Measurements from ENCODE around the gene ALG6. TPM values are rescaled to one million over a fixed set of nuclear protein-coding genes. Genes with fewer than 3 reads are reported as not detected.

ALG6 gene
- total RNA-seq, 1 experiment from 2014 or later: 5.4 TPM

- H3K9me3 Mint-ChIP-seq (ENCODE audit: unreplicated experiment): no peaks in the 10 kb centered on the region
- POLR2A ChIA-PET: no interaction called here
- H3K27ac Mint-ChIP-seq (ENCODE audit: low read depth, unreplicated experiment): no peak overlapping the region
- intact Hi-C loops (cut with micrococcal nuclease): loop anchor here (10.0 kb wide), 1 partner anchor 604 kb away; no protein-coding TSS in a partner anchor
- BruUV-seq (replicated peaks): no TSS peak
- no peaks in the 10 kb centered on the region for H3K4me1 Mint-ChIP-seq (ENCODE audit: insufficient read depth, unreplicated experiment)
- no peaks in the 10 kb centered on the region for H3K36me3 Mint-ChIP-seq (ENCODE audit: insufficient read depth, unreplicated experiment)
- DNase-seq (ENCODE audit: unreplicated experiment): no peak
- CTCF ChIA-PET: interaction anchor here (0.6 to 0.7 kb wide), 2 partner anchors 122 to 594 kb away, joined by 3 read pairs; no protein-coding TSS in a partner anchor
- no peak overlapping the region for H3K4me3 Mint-ChIP-seq (ENCODE audit: unreplicated experiment)
- H3K27me3 Mint-ChIP-seq (ENCODE audit: insufficient read depth, unreplicated experiment): no peaks in the 10 kb centered on the region
- no peak for TF ChIP-seq CTCF (IDR thresholded peaks at IDR 0.05; ENCODE audit: unreplicated experiment)
Observed at GRCh38 chr1:63448731-63449246, 81.4 kb downstream of the ALG6 start.

- Mint-ChIP-seq H3K27me3 (ENCODE audit: insufficient read depth, unreplicated experiment) (no peaks in the 10 kb centered on the region), H3K4me3 (ENCODE audit: unreplicated experiment) (no peak overlapping the region), H3K36me3 (ENCODE audit: insufficient read depth, unreplicated experiment) (no peaks in the 10 kb centered on the region), H3K9me3 (ENCODE audit: unreplicated experiment) (no peaks in the 10 kb centered on the region), H3K4me1 (ENCODE audit: insufficient read depth, unreplicated experiment) (no peaks in the 10 kb centered on the region), H3K27ac (ENCODE audit: low read depth, unreplicated experiment) (no peak overlapping the region)
- ChIA-PET CTCF (interaction anchor here (0.7 to 1.0 kb wide), 2 partner anchors 87 to 130 kb away, joined by 3 read pairs; no protein-coding TSS in a partner anchor), POLR2A (interaction anchor here (1.0 kb wide), 1 partner anchor 82 kb away, joined by 5 read pairs; no protein-coding TSS in a partner anchor)
- TF ChIP-seq CTCF (IDR thresholded peaks at IDR 0.05; ENCODE audit: unreplicated experiment): no peak
- no peak for DNase-seq (ENCODE audit: unreplicated experiment)
- intact Hi-C loops (cut with micrococcal nuclease): no loop called here
- no TSS peak for BruUV-seq (replicated peaks)
Observed at GRCh38 chr1:63450416-63450815, 83.0 kb downstream of the ALG6 start.

- no peaks in the 10 kb centered on the region for H3K36me3 Mint-ChIP-seq (ENCODE audit: insufficient read depth, unreplicated experiment)
- H3K27ac Mint-ChIP-seq (ENCODE audit: low read depth, unreplicated experiment): no peak overlapping the region
- no peak overlapping the region for H3K4me3 Mint-ChIP-seq (ENCODE audit: unreplicated experiment)
- H3K27me3 Mint-ChIP-seq (ENCODE audit: insufficient read depth, unreplicated experiment): no peaks in the 10 kb centered on the region
- intact Hi-C loops (cut with micrococcal nuclease): no loop called here
- no peaks in the 10 kb centered on the region for H3K9me3 Mint-ChIP-seq (ENCODE audit: unreplicated experiment)
- ChIA-PET CTCF (interaction anchor here (0.6 to 1.3 kb wide), 2 partner anchors 9 to 793 kb away, joined by 3 read pairs; no protein-coding TSS in a partner anchor), POLR2A (interaction anchor here (0.5 kb wide), 1 partner anchor 113 kb away, joined by 3 read pairs; no protein-coding TSS in a partner anchor)
- no peaks in the 10 kb centered on the region for H3K4me1 Mint-ChIP-seq (ENCODE audit: insufficient read depth, unreplicated experiment)
- no peak for DNase-seq (ENCODE audit: unreplicated experiment)
- BruUV-seq (replicated peaks): no TSS peak
- TF ChIP-seq CTCF (IDR thresholded peaks at IDR 0.05; ENCODE audit: unreplicated experiment): no peak
Observed at GRCh38 chr1:63453232-63453631, 85.8 kb downstream of the ALG6 start.

GRCh38 chr1:63454269-63454668, 86.8 kb downstream of the ALG6 start:
- BruUV-seq (replicated peaks): no TSS peak
- CTCF ChIA-PET: no interaction called here
- POLR2A ChIA-PET: interaction anchor here (1.1 to 1.4 kb wide), 2 partner anchors 83 to 444 kb away, joined by 3 to 4 read pairs; no protein-coding TSS in a partner anchor

More at GRCh38 chr1:63454269-63454668, 86.8 kb downstream of the ALG6 start:
- no peaks in the 10 kb centered on the region for H3K36me3 Mint-ChIP-seq (ENCODE audit: insufficient read depth, unreplicated experiment)
- peak; percentile 14 for TF ChIP-seq CTCF (IDR thresholded peaks at IDR 0.05; ENCODE audit: unreplicated experiment)
- no peak for DNase-seq (ENCODE audit: unreplicated experiment)
- no peaks in the 10 kb centered on the region for H3K4me1 Mint-ChIP-seq (ENCODE audit: insufficient read depth, unreplicated experiment)
- no peaks in the 10 kb centered on the region for H3K9me3 Mint-ChIP-seq (ENCODE audit: unreplicated experiment)
- H3K27me3 Mint-ChIP-seq (ENCODE audit: insufficient read depth, unreplicated experiment): no peaks in the 10 kb centered on the region
- no peak overlapping the region for H3K27ac Mint-ChIP-seq (ENCODE audit: low read depth, unreplicated experiment)
- intact Hi-C loops (cut with micrococcal nuclease): no loop called here
- no peak overlapping the region for H3K4me3 Mint-ChIP-seq (ENCODE audit: unreplicated experiment)
